Natural killer cell (primary cell): ENCODE measurements around the gene NWD2. TPM values are rescaled to one million over a fixed set of nuclear protein-coding genes. Genes with fewer than 3 reads are reported as not detected.

Experiments
- ATAC-seq, 3 donors: fragments of 150-1000 bp in 2 of 3; fragments of 200-7000 bp in 1 of 3; cut with Tn5 transposase; 1 replicate in 1 of 3; 2 replicates in 2 of 3; pipeline ENCODE4 v1.10.0; 2021; ENCODE audit warnings: mild to moderate bottlenecking in 2 of 3, moderate library complexity in 2 of 3
- DNase-seq, 2 donors: peaks; one replicate each; pipeline versions ENCODE4 v3.0.0 to v3.0.0-alpha.2; 2013 to 2021; ENCODE audit warnings: mixed read lengths in 1 of 2
- H3K27ac ChIP-seq: one replicate; pipeline ENCODE4 v1.5.1; 2013; ENCODE audit warnings: mild to moderate bottlenecking, low read length
- H3K27me3 ChIP-seq: one replicate; pipeline ENCODE4 v1.6.1; 2013; ENCODE audit warnings: low read length; ENCODE audit not compliant: control insufficient read depth, insufficient read depth
- H3K36me3 ChIP-seq: one replicate; pipeline ENCODE4 v1.6.1; 2013; ENCODE audit warnings: low read length; ENCODE audit not compliant: control insufficient read depth, insufficient read depth
- H3K4me1 ChIP-seq: one replicate; pipeline ENCODE4 v1.6.1; 2013; ENCODE audit warnings: low read length; ENCODE audit not compliant: control insufficient read depth, insufficient read depth
- H3K4me3 ChIP-seq: one replicate; pipeline ENCODE4 v1.5.1; 2013; ENCODE audit warnings: low read length
- H3K9me3 ChIP-seq: one replicate; pipeline ENCODE4 v1.6.1; 2013; ENCODE audit warnings: low read length; ENCODE audit not compliant: control insufficient read depth, insufficient read depth
- H3K27ac Mint-ChIP-seq, 2 donors: one replicate each; pipeline ENCODE4 v1.8.0; 2022; ENCODE audit warnings: mild to moderate bottlenecking in 2 of 2, mixed read lengths in 2 of 2, moderate library complexity in 1 of 2
- H3K27me3 Mint-ChIP-seq, 2 donors: one replicate each; pipeline ENCODE4 v1.8.0; 2022; ENCODE audit warnings: low read depth in 2 of 2, mixed read lengths in 2 of 2
- H3K36me3 Mint-ChIP-seq: one replicate; pipeline ENCODE4 v1.8.0; 2022; ENCODE audit warnings: mixed read lengths
- H3K4me1 Mint-ChIP-seq, 2 donors: one replicate each; pipeline ENCODE4 v1.8.0; 2022; ENCODE audit warnings: mixed read lengths in 2 of 2
- H3K4me3 Mint-ChIP-seq: one replicate; pipeline ENCODE4 v1.8.0; 2022; ENCODE audit warnings: mild to moderate bottlenecking, moderate library complexity, mixed read lengths
- H3K9me3 Mint-ChIP-seq, 2 donors: one replicate each; pipeline ENCODE4 v1.8.0; 2022; ENCODE audit warnings: mixed read lengths in 2 of 2
- CTCF ChIP-seq: fragments of 200-600 bp; IDR thresholded peaks from one replicate; pipeline ENCODE4 v1.8.0; 2022; ENCODE audit warnings: antibody characterized with exemption
- WGBS: methylation state at CpG from one replicate; pipeline ENCODE4 v1.1.7; 2013; ENCODE audit warnings: missing lambda C conversion rate; ENCODE audit not compliant: insufficient coverage; 5-methylcytosine and 5-hydroxymethylcytosine counted together
- intact Hi-C: fragments of 100-400 bp; cut with micrococcal nuclease; formaldehyde crosslinking; loops from one replicate; pipeline ENCODE4 v1.14.2; 2022
- total RNA-seq, 4 donors: library from RNA; stranded (reverse); fragments of 120-200 nt in 1 of 4; gene quantifications; one replicate each; pipeline versions ENCODE4 v1.2.3 to v1.2.4, GENCODE V29; 2013 to 2022

NWD2 gene
- total RNA-seq, 3 donors from 2014 or later (not counting 1 experiment from before 2014, with no cell fraction given), result not detected

DNA sequence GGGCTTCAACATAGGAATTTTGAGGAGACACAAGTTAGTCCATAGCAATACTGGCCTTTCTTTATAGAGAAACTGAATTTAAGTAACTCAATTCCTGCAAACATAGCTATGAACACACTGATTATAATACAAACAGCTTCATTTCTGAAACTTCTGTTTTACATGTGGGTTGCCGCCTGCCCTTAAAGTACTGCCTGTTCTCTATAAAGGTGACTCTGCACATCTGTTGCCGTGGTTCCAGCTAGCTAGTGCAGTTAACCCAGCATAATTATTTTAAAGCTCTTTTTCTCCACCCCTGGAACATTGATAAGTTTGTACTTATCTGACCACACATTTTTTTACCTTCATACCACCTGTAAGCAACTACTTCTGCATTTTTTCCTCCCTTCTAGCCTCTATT, 177.6 kb downstream of the NWD2 start:
- WGBS, result 39% methylated on average over 2 of the region's 2 CpGs
- no peak for TF ChIP-seq CTCF
- no peaks in the 10 kb centered on the region for H3K4me1 Mint-ChIP-seq
- no peaks in the 10 kb centered on the region for H3K36me3 Mint-ChIP-seq
- Histone ChIP-seq H3K4me3 (no peak overlapping the region), H3K27ac (no peak overlapping the region), H3K4me1 (no peaks in the 10 kb centered on the region), H3K9me3 (no peaks in the 10 kb centered on the region), H3K27me3 (no peaks in the 10 kb centered on the region), H3K36me3 (no peaks in the 10 kb centered on the region)
- peaks cover 0 to 6% of the 10 kb centered on the region in 2 donors for H3K27me3 Mint-ChIP-seq
- DNase-seq (no peak), ATAC-seq (no peak)
- H3K4me3 Mint-ChIP-seq, result no peak overlapping the region
- intact Hi-C loops, result no loop called here
- no peak overlapping the region for H3K27ac Mint-ChIP-seq
- peaks cover 0 to 2% of the 10 kb centered on the region in 2 donors for H3K9me3 Mint-ChIP-seq

DNA sequence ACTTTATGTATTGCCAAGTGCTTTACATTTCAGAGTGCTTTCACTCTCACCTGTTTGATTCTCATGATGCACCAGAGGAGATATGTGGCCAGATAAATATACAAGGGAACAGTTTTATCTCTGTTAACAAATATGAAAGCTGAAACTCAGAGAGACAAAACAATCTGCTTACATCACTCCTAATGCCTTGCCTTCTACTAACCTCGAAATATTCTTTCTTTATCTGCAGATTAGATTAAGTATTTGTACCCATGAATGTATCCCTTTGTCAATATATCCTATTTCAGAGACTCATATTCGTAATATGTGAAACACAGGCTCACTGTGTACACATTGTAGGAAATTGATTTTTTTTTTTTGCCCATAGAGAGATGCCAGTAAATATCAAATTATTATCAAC, 178.1 kb downstream of the NWD2 start:
- Histone ChIP-seq H3K4me1 (no peaks in the 10 kb centered on the region), H3K27me3 (no peaks in the 10 kb centered on the region), H3K36me3 (no peaks in the 10 kb centered on the region), H3K9me3 (no peaks in the 10 kb centered on the region), H3K4me3 (no peak overlapping the region), H3K27ac (no peak overlapping the region)
- no peak for TF ChIP-seq CTCF
- Mint-ChIP-seq H3K4me1 (no peaks in the 10 kb centered on the region), H3K36me3 (no peaks in the 10 kb centered on the region), H3K4me3 (no peak overlapping the region), H3K27ac (no peak overlapping the region), H3K9me3 (peaks cover 0 to 2% of the 10 kb centered on the region in 2 donors), H3K27me3 (peaks cover 0 to 9% of the 10 kb centered on the region in 2 donors)
- DNase-seq (no peak), ATAC-seq (no peak)
- no CpG with 5 or more reads among the region's 2 CpGs for WGBS
- intact Hi-C loops, result no loop called here

DNA sequence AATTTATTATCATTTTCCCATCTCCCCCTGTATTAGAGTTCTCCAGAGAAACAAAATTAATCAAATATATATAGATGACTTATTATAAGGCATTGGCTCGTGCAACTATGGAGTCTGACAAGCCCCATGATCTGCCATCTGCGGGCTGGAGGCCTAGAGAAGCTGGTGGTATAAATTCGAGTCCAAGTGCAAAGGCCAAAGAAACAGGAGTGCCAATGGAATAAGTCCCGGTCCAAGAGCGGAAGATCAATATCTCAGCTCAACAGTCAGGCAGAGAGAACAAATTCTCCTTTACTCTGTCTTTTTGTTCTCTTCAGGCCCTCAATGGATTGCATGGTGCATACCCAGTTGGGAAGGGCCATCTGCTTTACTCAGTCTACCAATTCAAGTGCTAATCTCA, 178.8 kb downstream of the NWD2 start:
- H3K27ac Mint-ChIP-seq, result no peak overlapping the region
- peaks cover 0 to 2% of the 10 kb centered on the region in 2 donors for H3K9me3 Mint-ChIP-seq
- intact Hi-C loops, result no loop called here
- peaks cover 0 to 9% of the 10 kb centered on the region in 2 donors for H3K27me3 Mint-ChIP-seq
- H3K4me1 Mint-ChIP-seq, result no peaks in the 10 kb centered on the region
- 91% methylated on average over 5 of the region's 5 CpGs for WGBS
- Histone ChIP-seq H3K27me3 (no peaks in the 10 kb centered on the region), H3K4me1 (no peaks in the 10 kb centered on the region), H3K27ac (no peak overlapping the region), H3K4me3 (no peak overlapping the region), H3K9me3 (no peaks in the 10 kb centered on the region), H3K36me3 (no peaks in the 10 kb centered on the region)
- no peaks in the 10 kb centered on the region for H3K36me3 Mint-ChIP-seq
- no peak for TF ChIP-seq CTCF
- no peak overlapping the region for H3K4me3 Mint-ChIP-seq
- DNase-seq (no peak), ATAC-seq (no peak)

DNA sequence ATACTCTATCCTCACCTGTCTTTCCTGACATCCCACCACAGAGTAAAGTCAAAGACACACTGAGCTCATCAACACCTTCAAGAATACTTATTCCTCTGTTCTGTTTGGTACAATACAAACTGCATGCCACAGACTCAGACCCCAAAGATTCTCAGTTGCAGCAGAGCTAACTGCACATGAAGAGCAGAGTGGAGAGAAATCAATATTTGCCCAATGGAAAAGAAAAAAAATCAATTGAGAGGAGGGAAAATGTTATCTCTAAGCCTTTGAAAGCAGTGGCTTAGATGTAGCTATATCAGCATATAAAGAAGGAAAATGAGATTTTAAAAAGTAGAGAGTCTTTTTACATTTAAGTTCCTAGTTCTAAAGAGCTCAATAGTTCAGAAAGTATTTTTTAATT, 180.2 kb downstream of the NWD2 start:
- ATAC-seq (no peak), DNase-seq (no peak)
- H3K9me3 Mint-ChIP-seq, result peaks cover 0 to 2% of the 10 kb centered on the region in 2 donors
- no peak overlapping the region for H3K4me3 Mint-ChIP-seq
- no peaks in the 10 kb centered on the region for H3K36me3 ChIP-seq
- no peaks in the 10 kb centered on the region for H3K36me3 Mint-ChIP-seq
- peaks cover 0 to 9% of the 10 kb centered on the region in 2 donors for H3K27me3 Mint-ChIP-seq
- intact Hi-C loops, result no loop called here
- H3K4me1 ChIP-seq, result no peaks in the 10 kb centered on the region
- H3K9me3 ChIP-seq, result no peaks in the 10 kb centered on the region
- H3K27me3 ChIP-seq, result no peaks in the 10 kb centered on the region
- H3K4me3 ChIP-seq, result no peak overlapping the region
- TF ChIP-seq CTCF, result no peak
- no peak overlapping the region for H3K27ac ChIP-seq
- no peak overlapping the region for H3K27ac Mint-ChIP-seq
- no peaks in the 10 kb centered on the region for H3K4me1 Mint-ChIP-seq
